Keratinocyte (primary cell): ENCODE measurements around the gene SCARF2. TPM values are rescaled to one million over a fixed set of nuclear protein-coding genes. Genes with fewer than 3 reads are reported as not detected.

Experiments used
- DNase-seq: peaks from one replicate; pipeline ENCODE4 v3.0.0-alpha.2; 2011; ENCODE audit warnings: low read depth, missing footprints, low spot score
- FAIRE-seq: peaks from 2 replicates; lab custom pipeline; 2011; peaks lifted over from hg19 to GRCh38; lab: Jason Lieb, UNC
- H2AFZ ChIP-seq: 2 replicates; pipeline ENCODE4 v1.6.0; 2012; ENCODE audit warnings: low read length, control low read depth, inconsistent platforms; ENCODE audit not compliant: control insufficient read depth
- H3K27ac ChIP-seq: 2 replicates; pipeline ENCODE4 v1.5.1; 2011; ENCODE audit warnings: low read length; ENCODE audit not compliant: control insufficient read depth, insufficient read depth
- H3K27me3 ChIP-seq: 3 replicates; pipeline ENCODE4 v1.6.0; 2011; ENCODE audit warnings: low read length; ENCODE audit not compliant: control insufficient read depth, insufficient read depth; ENCODE audit errors: extremely low read depth
- H3K36me3 ChIP-seq, 2 experiments: 2 replicates in 1 of 2; 3 replicates in 1 of 2; pipeline ENCODE4 v1.5.1; 2011; ENCODE audit warnings: low read length in 2 of 2, mild to moderate bottlenecking in 1 of 2; ENCODE audit not compliant: control insufficient read depth in 2 of 2, insufficient read depth in 2 of 2; ENCODE audit errors: extremely low read depth in 1 of 2
- H3K4me1 ChIP-seq: 3 replicates; pipeline ENCODE4 v1.5.1; 2011; ENCODE audit warnings: low read length; ENCODE audit not compliant: control insufficient read depth, insufficient read depth; ENCODE audit errors: extremely low read depth
- H3K4me2 ChIP-seq: 3 replicates; pipeline ENCODE4 v1.6.0; 2011; ENCODE audit warnings: low read depth, low read length; ENCODE audit not compliant: control insufficient read depth, insufficient read depth; ENCODE audit errors: extremely low read depth
- H3K4me3 ChIP-seq, 3 experiments: fragments of 200-600 bp in 1 of 3; sonication (generic) in 1 of 3; 2 replicates in 2 of 3; 3 replicates in 1 of 3; pipeline ENCODE4 v1.5.1; 2011 to 2016; ENCODE audit warnings: low read length in 3 of 3, mild to moderate bottlenecking in 3 of 3, control low read depth in 2 of 3, inconsistent platforms in 1 of 3, low read depth in 1 of 3, mixed read lengths in 1 of 3, mixed run types in 1 of 3, moderate library complexity in 1 of 3; ENCODE audit not compliant: control insufficient read depth in 2 of 3, insufficient read depth in 2 of 3; ENCODE audit errors: extremely low read depth in 1 of 3
- H3K79me2 ChIP-seq: 2 replicates; pipeline ENCODE4 v1.6.0; 2012; ENCODE audit warnings: low read length; ENCODE audit not compliant: control insufficient read depth, insufficient read depth
- H3K9ac ChIP-seq: 3 replicates; pipeline ENCODE4 v1.6.0; 2011; ENCODE audit warnings: low read length; ENCODE audit not compliant: control insufficient read depth, insufficient read depth; ENCODE audit errors: extremely low read depth
- H3K9me1 ChIP-seq: 3 replicates; pipeline ENCODE4 v1.6.0; 2011; ENCODE audit warnings: low read length; ENCODE audit not compliant: control insufficient read depth, insufficient read depth; ENCODE audit errors: extremely low read depth
- H3K9me3 ChIP-seq: 2 replicates; pipeline ENCODE4 v1.5.1; 2012; ENCODE audit warnings: low read depth, low read length; ENCODE audit not compliant: control insufficient read depth
- H4K20me1 ChIP-seq: 3 replicates; pipeline ENCODE4 v1.6.0; 2011; ENCODE audit warnings: low read length; ENCODE audit not compliant: control insufficient read depth, insufficient read depth; ENCODE audit errors: extremely low read depth
- EZH2 ChIP-seq: IDR thresholded peaks from one replicate; pipeline ENCODE4 v1.6.1; 2012; ENCODE audit warnings: inconsistent platforms, mild to moderate bottlenecking, low read length, moderate library complexity
- dilution Hi-C: fragments of 300-500 bp; cut with MboI; formaldehyde crosslinking; loops from one replicate; pipeline ENCODE4 v1.7.0; 2020; ENCODE audit warnings: low sequenced_read_pairs; ENCODE audit not compliant: extremely low pct_ligation_motif_present
- polyA plus RNA-seq, 5 experiments: library from polyadenylated mRNA; depleted of rRNA in 3 of 5; stranded (reverse) in 3 of 5; stranded (forward) in 1 of 5; unstranded in 1 of 5; fragments of >200 nt; gene quantifications; 1 replicate in 1 of 5; 2 replicates in 3 of 5; 3 replicates in 1 of 5; pipeline versions ENCODE4 v1.2.1 to v1.2.3, GENCODE V29; 2011 to 2012; ENCODE audit warnings: missing spikeins in 2 of 5, low read depth in 1 of 5, low replicate concordance in 1 of 5
- TF ChIP-seq, protein P1 (sequence below), 3 experiments: IDR thresholded peaks in 1 of 3; conservative IDR thresholded peaks in 1 of 3; optimal IDR thresholded peaks in 1 of 3; 2 replicates in 2 of 3; 3 replicates in 1 of 3; pipeline versions ENCODE3 to v1.5.1; 2011; ENCODE audit warnings: low read length in 3 of 3, mild to moderate bottlenecking in 3 of 3, moderate library complexity in 2 of 3, control low read depth in 1 of 3, inconsistent platforms in 1 of 3; ENCODE audit not compliant: insufficient read depth in 2 of 3; ENCODE audit errors: extremely low read depth in 1 of 3

SCARF2 gene
- polyA plus RNA-seq, 1 donor (not counting 4 experiments of a cell fraction or from before 2014, with no cell fraction given) = 0.05 TPM

DNA sequence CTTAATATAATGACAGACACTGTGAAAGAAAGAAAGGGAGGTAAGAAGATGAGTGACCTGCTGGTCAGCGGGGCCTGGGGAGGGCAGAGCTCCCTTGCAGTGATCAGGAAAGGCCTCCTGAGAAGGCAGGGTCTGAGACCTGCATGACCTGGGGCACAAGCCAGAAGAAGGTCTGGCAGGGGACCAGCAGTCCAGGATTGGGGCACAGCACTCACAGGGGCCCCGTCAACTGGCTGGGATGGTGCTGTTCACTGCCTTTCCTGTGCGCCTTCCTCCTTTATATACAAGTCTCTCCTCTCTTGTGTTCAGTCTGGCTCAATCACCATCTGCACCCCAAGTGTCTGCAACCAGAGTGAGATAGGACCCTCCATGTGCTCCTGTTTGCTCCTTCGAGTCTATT lies 22.2 kb upstream of the SCARF2 start:
- Histone ChIP-seq H3K27me3 (no peaks in the 10 kb centered on the region), H3K4me3 (no peak overlapping the region), H3K79me2 (no peaks in the 10 kb centered on the region), H2AFZ (no peak overlapping the region), H3K9ac (no peak overlapping the region), H3K4me2 (no peak overlapping the region), H3K4me1 (no peaks in the 10 kb centered on the region), H3K9me1 (no peaks in the 10 kb centered on the region), H3K9me3 (no peaks in the 10 kb centered on the region), H3K36me3 (peaks cover 0 to 7% of the 10 kb centered on the region in 2 experiments), H4K20me1 (peaks cover 3% of the 10 kb centered on the region), H3K27ac (no peak overlapping the region)
- dilution Hi-C loops = no loop called here
- no peak for DNase-seq
- no peak for FAIRE-seq
- TF ChIP-seq EZH2 = no peak
- TF ChIP-seq, protein P1, sequence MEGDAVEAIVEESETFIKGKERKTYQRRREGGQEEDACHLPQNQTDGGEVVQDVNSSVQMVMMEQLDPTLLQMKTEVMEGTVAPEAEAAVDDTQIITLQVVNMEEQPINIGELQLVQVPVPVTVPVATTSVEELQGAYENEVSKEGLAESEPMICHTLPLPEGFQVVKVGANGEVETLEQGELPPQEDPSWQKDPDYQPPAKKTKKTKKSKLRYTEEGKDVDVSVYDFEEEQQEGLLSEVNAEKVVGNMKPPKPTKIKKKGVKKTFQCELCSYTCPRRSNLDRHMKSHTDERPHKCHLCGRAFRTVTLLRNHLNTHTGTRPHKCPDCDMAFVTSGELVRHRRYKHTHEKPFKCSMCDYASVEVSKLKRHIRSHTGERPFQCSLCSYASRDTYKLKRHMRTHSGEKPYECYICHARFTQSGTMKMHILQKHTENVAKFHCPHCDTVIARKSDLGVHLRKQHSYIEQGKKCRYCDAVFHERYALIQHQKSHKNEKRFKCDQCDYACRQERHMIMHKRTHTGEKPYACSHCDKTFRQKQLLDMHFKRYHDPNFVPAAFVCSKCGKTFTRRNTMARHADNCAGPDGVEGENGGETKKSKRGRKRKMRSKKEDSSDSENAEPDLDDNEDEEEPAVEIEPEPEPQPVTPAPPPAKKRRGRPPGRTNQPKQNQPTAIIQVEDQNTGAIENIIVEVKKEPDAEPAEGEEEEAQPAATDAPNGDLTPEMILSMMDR (optimal IDR thresholded peaks at IDR 0.05 in 1 of 3, IDR thresholded peaks at IDR 0.05 in 1 of 3, conservative IDR thresholded peaks at IDR 0.05 in 1 of 3; ENCODE audit: extremely low read depth in 1 of 3, insufficient read depth in 2 of 3, low read length in 3 of 3) = no peak

DNA sequence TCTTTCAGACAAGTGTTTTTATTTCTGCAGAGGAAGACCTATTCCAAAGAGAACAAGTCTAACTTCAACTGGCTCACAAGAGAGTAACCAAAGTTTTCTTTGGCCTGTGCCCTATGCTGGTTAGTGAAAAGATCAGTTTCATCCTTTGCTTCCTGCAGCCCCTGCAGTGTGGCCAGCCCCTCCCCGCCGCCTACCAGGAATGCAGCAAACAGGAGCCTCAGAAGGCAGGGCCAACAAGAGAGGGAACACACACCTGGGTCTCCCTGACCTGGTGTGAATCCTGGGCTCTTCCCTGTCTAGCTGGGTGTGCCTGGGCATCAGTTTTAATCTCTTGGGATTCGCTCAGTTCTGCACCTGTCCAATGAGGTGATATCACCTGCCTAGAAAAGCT lies 21.5 kb upstream of the SCARF2 start:
- no peak for FAIRE-seq

More for the DNA sequence above, 21.5 kb upstream of the SCARF2 start:
- H3K9me1 ChIP-seq = no peaks in the 10 kb centered on the region
- no peak overlapping the region for H2AFZ ChIP-seq
- dilution Hi-C loops = no loop called here
- no peak overlapping the region for H3K9ac ChIP-seq
- no peaks in the 10 kb centered on the region for H3K79me2 ChIP-seq
- no peak for TF ChIP-seq EZH2
- TF ChIP-seq, protein P1 (optimal IDR thresholded peaks at IDR 0.05 in 1 of 3, IDR thresholded peaks at IDR 0.05 in 1 of 3, conservative IDR thresholded peaks at IDR 0.05 in 1 of 3; ENCODE audit: extremely low read depth in 1 of 3, insufficient read depth in 2 of 3, low read length in 3 of 3) = no peak
- H3K9me3 ChIP-seq = no peaks in the 10 kb centered on the region
- H3K27me3 ChIP-seq = no peaks in the 10 kb centered on the region
- peaks cover 3% of the 10 kb centered on the region for H4K20me1 ChIP-seq
- no peak overlapping the region for H3K4me2 ChIP-seq
- H3K4me1 ChIP-seq = no peaks in the 10 kb centered on the region
- peaks cover 0 to under 1% of the 10 kb centered on the region in 2 experiments for H3K36me3 ChIP-seq
- no peak overlapping the region for H3K4me3 ChIP-seq
- H3K27ac ChIP-seq = no peak overlapping the region
- DNase-seq = no peak
